Adrenal gland (tissue), 12 donors: ENCODE measurements around the gene CRNKL1. TPM values are rescaled to one million over a fixed set of nuclear protein-coding genes. Genes with fewer than 3 reads are reported as not detected.

Source experiments
- DNase-seq, 7 donors: peaks; one replicate each; pipeline ENCODE4 v3.0.0-alpha.2; 2019 to 2020
- H3K27ac ChIP-seq, 5 donors: fragments of 200-600 bp; sonication (generic) in 4 of 5; 1 replicate in 3 of 5; 2 replicates in 2 of 5; pipeline versions ENCODE4 v1.5.1 to v1.8.0; 2016 to 2020; ENCODE audit warnings: mild to moderate bottlenecking in 1 of 5
- H3K27me3 ChIP-seq: fragments of 200-600 bp; 2 replicates; pipeline ENCODE4 v1.8.0; 2021
- H3K36me3 ChIP-seq, 2 donors: fragments of 200-600 bp; replicated peaks in 1 of 2; 1 replicate in 1 of 2; 2 replicates in 1 of 2; pipeline versions ENCODE4 v1.5.1 to v1.8.0; 2018 to 2022
- H3K4me1 ChIP-seq, 2 donors: fragments of 200-600 bp; replicated peaks in 1 of 2; 1 replicate in 1 of 2; 2 replicates in 1 of 2; pipeline versions ENCODE4 v1.5.1 to v1.8.0; 2018 to 2021
- H3K4me3 ChIP-seq, 4 donors: fragments of 200-600 bp; sonication (generic) in 3 of 4; one replicate each; pipeline ENCODE4 v1.5.1; 2016 to 2018
- H3K9me3 ChIP-seq, 3 donors: fragments of 200-600 bp; sonication (generic) in 1 of 3; replicated peaks in 1 of 3; 1 replicate in 2 of 3; 2 replicates in 1 of 3; pipeline versions ENCODE4 v1.5.1 to v1.8.0; 2016 to 2021
- CTCF ChIP-seq, 6 experiments: fragments of 450-650 bp in 4 of 6; fragments of 200-600 bp in 2 of 6; sonication (generic) in 1 of 6; IDR thresholded peaks; 1 replicate in 5 of 6; 2 replicates in 1 of 6; pipeline versions ENCODE4 v1.5.1 to v1.8.0; 2016 to 2021; ENCODE audit warnings: antibody characterized with exemption in 6 of 6, mild to moderate bottlenecking in 2 of 6, moderate library complexity in 1 of 6
- POLR2A ChIP-seq, 2 donors: fragments of 450-650 bp; IDR thresholded peaks; one replicate each; pipeline ENCODE4 v1.6.1; 2017; ENCODE audit warnings: antibody characterized with exemption in 2 of 2, mild to moderate bottlenecking in 2 of 2, moderate library complexity in 1 of 2
- WGBS, 4 donors: extraction: QIAGEN DNeasy Blood & Tissue Kit in 2 of 4; methylation state at CpG; one replicate each; pipeline versions ENCODE4 v1.1.5 to v1.1.7; 2013 to 2017; 5-methylcytosine and 5-hydroxymethylcytosine counted together
- intact Hi-C, 2 donors: fragments of 100-400 bp; cut with DNase I; formaldehyde crosslinking; loops; one replicate each; pipeline versions ENCODE4 v1.14.1 to v1.15.0; 2022 to 2023
- polyA plus RNA-seq, 3 donors: library from polyadenylated mRNA; stranded (reverse); fragments of 200-250 nt in 2 of 3; fragments of 350-450 nt in 1 of 3; fragmentation: Illumina TruSeq in 1 of 3; extraction: RNeasy Lipid Tissue Mini Kit (QIAGEN cat#74804) in 1 of 3; gene quantifications; one replicate each; pipeline ENCODE4 v1.2.3, GENCODE V29; 2013 to 2014
- total RNA-seq, 9 donors: library from RNA; depleted of rRNA in 4 of 9; stranded (reverse); fragments of >200 nt in 4 of 9; fragments of 120-200 nt in 1 of 9; fragmentation: NEBNext Ultra II Directional in 1 of 9; extraction: Animal tissue kit (Norgen Biotek cat#: 25700) in 1 of 9; gene quantifications; one replicate each; pipeline versions ENCODE4 v1.1.0 to v1.2.4, GENCODE V29; 2013 to 2023
- donor health status: healthy with polysubstance abuse.
- donor health status: Bipolar disorder and iron deficiency.
- donor health status: DM: yes; HTN: yes; CAD: no.
- donor health status: DM: no; HTN: no; CAD: no.
- donor health status: DM: no; HTN: no; CAD: no.
- donor health status: DM: yes; HTN: yes; CAD: no.

The CRNKL1 gene
- total and polyA plus RNA-seq, 12 donors = 9.6 to 32.0 (median 18.7) TPM

DNA sequence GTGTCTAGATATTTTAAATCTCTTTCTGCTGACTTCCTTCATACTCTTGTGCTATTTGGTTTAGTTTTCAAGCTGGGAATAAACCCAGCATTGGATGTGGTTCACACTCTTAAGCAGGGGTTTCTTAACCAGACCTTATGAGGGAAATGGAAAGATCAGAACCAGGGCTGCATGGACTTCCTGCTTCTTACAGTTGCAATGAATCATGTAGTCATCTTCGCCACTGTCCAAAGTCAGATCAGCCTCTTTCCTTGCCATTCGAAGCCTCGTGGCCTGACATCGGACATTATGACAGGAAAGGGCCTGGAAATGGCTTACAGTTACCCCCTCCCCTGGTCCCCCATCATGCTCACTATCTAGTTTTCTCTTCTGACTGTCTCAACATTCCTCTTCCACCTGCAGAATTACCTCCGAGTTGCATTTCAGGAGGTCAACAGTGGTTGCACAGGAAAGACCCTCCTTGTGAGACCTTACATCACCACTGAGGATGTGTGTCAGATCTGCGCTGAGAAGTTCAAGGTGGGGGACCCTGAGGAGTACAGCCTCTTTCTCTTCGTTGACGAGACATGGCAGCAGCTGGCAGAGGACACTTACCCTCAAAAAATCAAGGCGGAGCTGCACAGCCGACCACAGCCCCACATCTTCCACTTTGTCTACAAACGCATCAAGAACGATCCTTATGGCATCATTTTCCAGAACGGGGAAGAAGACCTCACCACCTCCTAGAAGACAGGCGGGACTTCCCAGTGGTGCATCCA is 51.9 kb downstream of the CRNKL1 start:
- intact Hi-C loops = no loop called here
- 75 to 81% (median 79%) methylated on average over 14 of the region's 14 CpGs for WGBS, 4 donors
- Histone ChIP-seq H3K36me3 (peaks cover 0 to 45% of the 10 kb centered on the region in 2 donors), H3K4me1 (peaks cover 33 to 50% of the 10 kb centered on the region in 2 donors), H3K27me3 (no peaks in the 10 kb centered on the region), H3K4me3 (no peak overlapping the region), H3K9me3 (no peaks in the 10 kb centered on the region), H3K27ac (peak overlapping the region in 2 of 5 donors; percentile 23 to 57)
- TF ChIP-seq CTCF (IDR thresholded peaks at IDR 0.05) (no peak), POLR2A (IDR thresholded peaks at IDR 0.05) (no peak)
- peak in 2 of 7 donors; percentile 33 to 56 for DNase-seq

GRCh38 chr20:19998990-19999705 is 53.1 kb downstream of the CRNKL1 start:
- Histone ChIP-seq H3K4me1 (peaks cover 32 to 59% of the 10 kb centered on the region in 2 donors), H3K27me3 (no peaks in the 10 kb centered on the region), H3K4me3 (no peak overlapping the region), H3K27ac (peak overlapping the region in 2 of 5 donors; percentile 23 to 57), H3K36me3 (peaks cover 0 to 45% of the 10 kb centered on the region in 2 donors), H3K9me3 (no peaks in the 10 kb centered on the region)
- WGBS, 4 donors = 74 to 78% (median 76%) methylated on average over 7 of the region's 7 CpGs
- TF ChIP-seq POLR2A (IDR thresholded peaks at IDR 0.05) (no peak), CTCF (IDR thresholded peaks at IDR 0.05) (no peak)
- DNase-seq = peak in 1 of 7 donors; percentile 61
- intact Hi-C loops = loop anchor here (5.0 to 10.0 kb wide), 4 partner anchors 74 to 304 kb away; no protein-coding TSS in a partner anchor

DNA sequence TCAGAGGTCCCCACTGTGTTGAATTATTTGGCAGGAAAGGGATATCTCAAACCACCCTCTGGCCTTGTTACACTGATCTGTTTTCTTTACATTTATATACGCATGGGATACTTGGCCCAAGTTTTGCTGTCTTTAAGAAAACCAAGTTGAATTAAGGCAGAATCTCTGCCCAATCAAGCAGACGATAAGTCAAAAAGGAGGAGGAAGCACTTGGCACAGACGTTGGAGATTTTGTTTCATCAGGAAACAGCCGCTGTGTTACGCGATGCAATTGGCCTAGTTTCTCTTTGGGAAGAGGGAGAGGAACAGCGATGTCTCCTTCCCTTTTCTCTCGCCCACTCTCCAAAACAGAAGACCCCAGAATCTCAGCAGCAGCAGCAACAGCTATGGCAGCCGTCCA is 55.3 kb downstream of the CRNKL1 start:
- TF ChIP-seq CTCF (IDR thresholded peaks at IDR 0.05) = no peak
- no peak for TF ChIP-seq POLR2A (IDR thresholded peaks at IDR 0.05)

DNA sequence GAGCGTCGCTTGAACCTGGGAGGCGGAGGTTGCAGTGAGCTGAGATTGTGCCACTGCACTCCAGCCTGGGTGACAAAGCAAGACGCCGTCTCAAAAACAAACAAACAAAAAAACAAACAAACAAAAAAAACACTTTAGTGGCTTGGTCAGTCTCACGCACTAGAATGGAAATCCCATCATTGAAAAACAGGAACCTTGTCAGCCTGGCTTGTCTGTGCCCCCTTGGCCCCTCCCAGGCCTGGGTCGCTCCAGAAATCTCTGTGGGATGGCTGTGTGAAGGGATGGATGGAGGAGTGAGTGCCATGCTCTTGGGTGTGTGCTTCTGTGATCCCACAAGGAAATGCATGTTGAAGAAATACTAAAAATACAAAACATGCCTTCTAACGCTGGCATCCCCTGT is 56.0 kb downstream of the CRNKL1 start:
- no peak overlapping the region for H3K27ac ChIP-seq
- H3K36me3 ChIP-seq = peaks cover 0 to 39% of the 10 kb centered on the region in 2 donors
- intact Hi-C loops = loop anchor here (5.0 to 10.0 kb wide), 4 partner anchors 71 to 301 kb away; no protein-coding TSS in a partner anchor
- peaks cover 33 to 69% of the 10 kb centered on the region in 2 donors for H3K4me1 ChIP-seq
- no peak for TF ChIP-seq CTCF (IDR thresholded peaks at IDR 0.05)
- no peak for TF ChIP-seq POLR2A (IDR thresholded peaks at IDR 0.05)
- H3K27me3 ChIP-seq = no peaks in the 10 kb centered on the region
- DNase-seq = no peak
- H3K4me3 ChIP-seq = no peak overlapping the region
- no peaks in the 10 kb centered on the region for H3K9me3 ChIP-seq
- 82 to 92% (median 85%) methylated on average over 8 of the region's 8 CpGs for WGBS, 4 donors

More for the DNA sequence above, 55.3 kb downstream of the CRNKL1 start:
- no peaks in the 10 kb centered on the region for H3K9me3 ChIP-seq
- 51 to 66% (median 58%) methylated on average over 8 to 9 of the region's 9 CpGs for WGBS, 4 donors
- peaks cover 0 to 45% of the 10 kb centered on the region in 2 donors for H3K36me3 ChIP-seq
- DNase-seq = peak in 1 of 7 donors; percentile 51
- H3K27me3 ChIP-seq = no peaks in the 10 kb centered on the region
- intact Hi-C loops = loop anchor here (5.0 to 10.0 kb wide), 4 partner anchors 72 to 302 kb away; no protein-coding TSS in a partner anchor
- no peak overlapping the region for H3K4me3 ChIP-seq
- peak overlapping the region in 1 of 5 donors; percentile 26 for H3K27ac ChIP-seq
- peaks cover 37 to 62% of the 10 kb centered on the region in 2 donors for H3K4me1 ChIP-seq
